Epithelial cell of proximal tubule (primary cell): ENCODE data around the gene NCAPH2. TPM values are rescaled to one million over a fixed set of nuclear protein-coding genes. Genes with fewer than 3 reads are reported as not detected.

ENCODE experiments used
- DNase-seq: peaks from one replicate; pipeline ENCODE4 v3.0.0-alpha.2; 2011; ENCODE audit warnings: low read depth
- H3K4me3 ChIP-seq: 2 replicates; pipeline ENCODE4 v1.5.1; 2011; ENCODE audit warnings: low read depth, mild to moderate bottlenecking, low read length
- total RNA-seq: library from RNA; depleted of rRNA; stranded (reverse); fragments of >200 nt; gene quantifications from 2 replicates; pipeline ENCODE4 v1.2.3, GENCODE V29; 2015
- TF ChIP-seq, protein P1 (sequence below): conservative IDR thresholded peaks from 2 replicates; pipeline ENCODE4 v1.5.1; 2012; ENCODE audit warnings: low read depth, mild to moderate bottlenecking, low read length

Gene NCAPH2
- total RNA-seq, 1 donor from 2014 or later, result 69.3 TPM

- DNase-seq, result no peak
- TF ChIP-seq, protein P1, sequence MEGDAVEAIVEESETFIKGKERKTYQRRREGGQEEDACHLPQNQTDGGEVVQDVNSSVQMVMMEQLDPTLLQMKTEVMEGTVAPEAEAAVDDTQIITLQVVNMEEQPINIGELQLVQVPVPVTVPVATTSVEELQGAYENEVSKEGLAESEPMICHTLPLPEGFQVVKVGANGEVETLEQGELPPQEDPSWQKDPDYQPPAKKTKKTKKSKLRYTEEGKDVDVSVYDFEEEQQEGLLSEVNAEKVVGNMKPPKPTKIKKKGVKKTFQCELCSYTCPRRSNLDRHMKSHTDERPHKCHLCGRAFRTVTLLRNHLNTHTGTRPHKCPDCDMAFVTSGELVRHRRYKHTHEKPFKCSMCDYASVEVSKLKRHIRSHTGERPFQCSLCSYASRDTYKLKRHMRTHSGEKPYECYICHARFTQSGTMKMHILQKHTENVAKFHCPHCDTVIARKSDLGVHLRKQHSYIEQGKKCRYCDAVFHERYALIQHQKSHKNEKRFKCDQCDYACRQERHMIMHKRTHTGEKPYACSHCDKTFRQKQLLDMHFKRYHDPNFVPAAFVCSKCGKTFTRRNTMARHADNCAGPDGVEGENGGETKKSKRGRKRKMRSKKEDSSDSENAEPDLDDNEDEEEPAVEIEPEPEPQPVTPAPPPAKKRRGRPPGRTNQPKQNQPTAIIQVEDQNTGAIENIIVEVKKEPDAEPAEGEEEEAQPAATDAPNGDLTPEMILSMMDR, result no peak
- H3K4me3 ChIP-seq, result peak overlapping the region; percentile 39
Observed at GRCh38 chr22:50548040-50548920, 40.3 kb downstream of the NCAPH2 start.

GRCh38 chr22:50548921-50549790, 41.1 kb downstream of the NCAPH2 start:
- DNase-seq, result no peak
- TF ChIP-seq, protein P1, result no peak
- H3K4me3 ChIP-seq, result peak overlapping the region; percentile 39

DNA sequence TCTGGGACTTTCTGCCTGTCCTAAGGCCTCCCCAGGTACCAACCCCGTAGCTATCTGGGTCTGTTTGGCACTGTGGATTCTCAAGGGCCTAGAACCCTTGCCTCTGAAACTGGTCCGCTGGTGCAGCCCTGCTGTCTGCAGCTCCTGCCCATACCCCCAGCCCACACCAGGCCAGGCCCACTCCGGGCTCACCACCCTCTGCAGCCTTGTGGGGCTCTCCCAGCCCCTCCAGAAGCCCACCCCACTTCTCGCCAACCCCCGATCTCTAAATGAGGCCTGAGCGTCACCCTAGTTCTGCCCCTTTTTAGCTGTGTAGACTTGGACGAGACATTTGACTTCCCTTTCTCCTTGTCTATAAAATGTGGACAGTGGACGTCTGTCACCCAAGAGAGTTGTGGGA, 42.4 kb downstream of the NCAPH2 start:
- no peak for DNase-seq
- no peak overlapping the region for H3K4me3 ChIP-seq
- TF ChIP-seq, protein P1, result no peak

- H3K4me3 ChIP-seq, result no peak overlapping the region
- DNase-seq, result no peak
- TF ChIP-seq, protein P1, result no peak
Observed at GRCh38 chr22:50551160-50551752, 43.2 kb downstream of the NCAPH2 start.

DNA sequence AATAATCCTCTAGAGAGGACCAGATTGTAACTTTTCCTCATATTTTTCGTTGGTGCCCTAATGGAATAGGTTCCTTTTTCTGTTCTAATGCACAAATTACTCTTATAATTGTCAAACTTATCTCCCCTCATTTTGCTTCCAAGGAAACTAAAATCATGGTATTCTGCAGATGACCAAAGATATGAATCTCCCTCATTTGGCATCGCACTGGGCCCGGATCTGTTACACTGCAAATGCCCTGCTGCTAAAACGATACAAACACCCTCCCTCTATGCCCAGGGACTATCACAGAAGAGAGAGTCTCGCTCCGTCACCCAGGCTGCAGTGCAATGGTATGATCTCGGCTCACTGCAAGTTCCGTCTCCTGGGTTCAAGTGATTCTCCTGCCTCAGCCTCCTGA, 45.3 kb downstream of the NCAPH2 start:
- no peak overlapping the region for H3K4me3 ChIP-seq
- no peak for DNase-seq
- TF ChIP-seq, protein P1, result no peak

GRCh38 chr22:50556703-50557102, 48.7 kb downstream of the NCAPH2 start:
- H3K4me3 ChIP-seq, result no peak overlapping the region
- TF ChIP-seq, protein P1, result no peak
- DNase-seq, result no peak
